CD8-positive, alpha-beta memory T cell (primary cell): Measurements from ENCODE around the gene MOB3B. TPM values are rescaled to one million over a fixed set of nuclear protein-coding genes. Genes with fewer than 3 reads are reported as not detected.

Source experiments
- CTCF ChIA-PET: fragments of 350-600 bp; sonication (Branson Sonifier 250); formaldehyde crosslinking; loops from one replicate; lab custom pipeline; 2021; ENCODE audit warnings: antibody characterized with exemption; lab: Charles Lee
- POLR2A ChIA-PET: fragments of 350-600 bp; sonication (Branson Sonifier 250); formaldehyde crosslinking; loops from one replicate; lab custom pipeline; 2021; ENCODE audit warnings: antibody characterized with exemption; lab: Charles Lee
- DNase-seq, 5 donors: peaks; one replicate each; pipeline versions ENCODE4 v3.0.0 to v3.0.0-alpha.2; 2020 to 2022; ENCODE audit warnings: mixed read lengths in 1 of 5
- H3K27ac ChIP-seq: one replicate; pipeline ENCODE4 v1.7.0; 2013; ENCODE audit warnings: low read depth, mild to moderate bottlenecking, low read length, moderate library complexity
- H3K27me3 ChIP-seq: 2 replicates; pipeline ENCODE4 v1.7.0; 2013; ENCODE audit warnings: low read length, mild to moderate bottlenecking; ENCODE audit not compliant: insufficient read depth, poor library complexity, severe bottlenecking
- H3K36me3 ChIP-seq: 2 replicates; pipeline ENCODE4 v1.7.0; 2013; ENCODE audit warnings: mild to moderate bottlenecking, low read length, moderate library complexity; ENCODE audit not compliant: insufficient read depth
- H3K4me1 ChIP-seq: 2 replicates; pipeline ENCODE4 v1.7.0; 2013; ENCODE audit warnings: mild to moderate bottlenecking, low read length, moderate library complexity; ENCODE audit not compliant: insufficient read depth
- H3K4me3 ChIP-seq: 2 replicates; pipeline ENCODE4 v1.7.0; 2013; ENCODE audit warnings: mild to moderate bottlenecking, low read length
- H3K9me3 ChIP-seq: 2 replicates; pipeline ENCODE4 v1.7.0; 2013; ENCODE audit warnings: mild to moderate bottlenecking, low read length
- H3K27ac Mint-ChIP-seq, 8 donors: one replicate each; pipeline ENCODE4 v1.8.0; 2020 to 2021; ENCODE audit warnings: mixed read lengths in 8 of 8, mild to moderate bottlenecking in 6 of 8, inconsistent platforms in 3 of 8, moderate library complexity in 3 of 8
- H3K27me3 Mint-ChIP-seq, 2 donors: one replicate each; pipeline ENCODE4 v1.8.0; 2020 to 2021; ENCODE audit warnings: mixed read lengths in 2 of 2, mild to moderate bottlenecking in 1 of 2, moderate library complexity in 1 of 2
- H3K36me3 Mint-ChIP-seq, 3 donors: one replicate each; pipeline ENCODE4 v1.8.0; 2020 to 2021; ENCODE audit warnings: mixed read lengths in 3 of 3, inconsistent platforms in 1 of 3, mild to moderate bottlenecking in 1 of 3
- H3K4me1 Mint-ChIP-seq, 3 donors: one replicate each; pipeline ENCODE4 v1.8.0; 2020 to 2021; ENCODE audit warnings: mixed read lengths in 3 of 3, inconsistent platforms in 1 of 3, mild to moderate bottlenecking in 1 of 3
- H3K4me3 Mint-ChIP-seq, 7 donors: one replicate each; pipeline ENCODE4 v1.8.0; 2020 to 2021; ENCODE audit warnings: mixed read lengths in 7 of 7, mild to moderate bottlenecking in 6 of 7, moderate library complexity in 4 of 7, inconsistent platforms in 2 of 7
- H3K9me3 Mint-ChIP-seq, 5 donors: one replicate each; pipeline ENCODE4 v1.8.0; 2020 to 2022; ENCODE audit warnings: mixed read lengths in 5 of 5, mild to moderate bottlenecking in 3 of 5, moderate library complexity in 2 of 5, inconsistent platforms in 1 of 5
- polyA plus RNA-seq: library from polyadenylated mRNA; unstranded; fragments of 300-500 nt; fragmentation: Illumina TruSeq; gene quantifications from one replicate; pipeline ENCODE4 v1.2.3, GENCODE V29; 2021
- total RNA-seq, 2 experiments: library from RNA; stranded (reverse); gene quantifications; one replicate each; pipeline ENCODE4 v1.2.3, GENCODE V29; 2021

The MOB3B gene
- total and polyA plus RNA-seq, 3 experiments from 2014 or later: 0.07 to 0.29 (median 0.20) TPM

DNA sequence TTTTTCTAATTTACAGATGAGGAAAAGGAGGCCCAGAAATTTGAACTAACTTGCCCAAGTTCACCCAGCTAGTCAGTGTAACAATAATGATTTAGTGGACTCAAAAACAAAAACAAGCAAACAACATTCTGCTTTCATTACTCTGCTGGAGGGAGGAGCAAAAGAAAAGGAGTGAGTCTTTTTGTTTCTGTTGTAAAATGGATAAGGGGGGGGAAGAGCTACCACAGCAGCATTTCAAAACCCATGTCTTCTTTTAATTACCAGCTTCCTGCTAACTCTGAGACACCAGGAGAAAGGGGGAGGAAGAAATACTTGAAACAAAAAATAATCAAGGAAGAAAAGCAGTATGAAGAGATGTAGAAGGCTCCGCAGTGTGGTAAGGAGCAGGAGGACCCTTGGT, 193.5 kb downstream of the MOB3B start:
- Mint-ChIP-seq H3K9me3 (no peaks in the 10 kb centered on the region), H3K27ac (no peak overlapping the region), H3K4me3 (no peak overlapping the region), H3K36me3 (no peaks in the 10 kb centered on the region), H3K27me3 (peaks cover 0 to 6% of the 10 kb centered on the region in 2 donors), H3K4me1 (no peaks in the 10 kb centered on the region)
- Histone ChIP-seq H3K4me1 (peaks cover 4% of the 10 kb centered on the region), H3K27ac (no peak overlapping the region), H3K9me3 (no peaks in the 10 kb centered on the region), H3K27me3 (no peaks in the 10 kb centered on the region), H3K36me3 (no peaks in the 10 kb centered on the region), H3K4me3 (no peak overlapping the region)
- ChIA-PET CTCF (interaction anchor here (1.6 kb wide), 1 partner anchor 194 kb away, joined by 6 read pairs; the partner anchor contains the start of gene MOB3B), POLR2A (no interaction called here)
- DNase-seq: no peak

GRCh38 chr9:27335075-27335474, 194.5 kb downstream of the MOB3B start:
- Histone ChIP-seq H3K27me3 (no peaks in the 10 kb centered on the region), H3K4me3 (no peak overlapping the region), H3K9me3 (no peaks in the 10 kb centered on the region), H3K4me1 (peaks cover 4% of the 10 kb centered on the region), H3K36me3 (no peaks in the 10 kb centered on the region), H3K27ac (no peak overlapping the region)
- H3K27ac Mint-ChIP-seq: no peak overlapping the region
- CTCF ChIA-PET: interaction anchor here (1.6 kb wide), 1 partner anchor 195 kb away, joined by 6 read pairs; the partner anchor contains the start of gene MOB3B
- no peak overlapping the region for H3K4me3 Mint-ChIP-seq
- no peaks in the 10 kb centered on the region for H3K9me3 Mint-ChIP-seq
- POLR2A ChIA-PET: no interaction called here
- H3K27me3 Mint-ChIP-seq: peaks cover 0 to 7% of the 10 kb centered on the region in 2 donors
- DNase-seq: no peak
- no peaks in the 10 kb centered on the region for H3K36me3 Mint-ChIP-seq
- H3K4me1 Mint-ChIP-seq: no peaks in the 10 kb centered on the region

- Histone ChIP-seq H3K9me3 (no peaks in the 10 kb centered on the region), H3K36me3 (no peaks in the 10 kb centered on the region), H3K4me1 (peaks cover 4% of the 10 kb centered on the region), H3K27ac (no peak overlapping the region), H3K4me3 (no peak overlapping the region), H3K27me3 (no peaks in the 10 kb centered on the region)
- Mint-ChIP-seq H3K27me3 (peaks cover 0 to 7% of the 10 kb centered on the region in 2 donors), H3K36me3 (no peaks in the 10 kb centered on the region), H3K4me3 (no peak overlapping the region), H3K4me1 (no peaks in the 10 kb centered on the region), H3K9me3 (no peaks in the 10 kb centered on the region), H3K27ac (no peak overlapping the region)
- DNase-seq: peak in 4 of 5 donors; percentile 3 to 55 (median 22)
- ChIA-PET CTCF (interaction anchor here (0.7 to 2.9 kb wide), 8 partner anchors 8 to 196 kb away, joined by 3 to 27 read pairs (median 4); partner anchors contain the start of gene MOB3B), POLR2A (interaction anchor here (1.7 kb wide), 1 partner anchor 196 kb away, joined by 6 read pairs; the partner anchor contains the start of gene MOB3B)
Observed at GRCh38 chr9:27333241-27334052, 196.2 kb downstream of the MOB3B start.

DNA sequence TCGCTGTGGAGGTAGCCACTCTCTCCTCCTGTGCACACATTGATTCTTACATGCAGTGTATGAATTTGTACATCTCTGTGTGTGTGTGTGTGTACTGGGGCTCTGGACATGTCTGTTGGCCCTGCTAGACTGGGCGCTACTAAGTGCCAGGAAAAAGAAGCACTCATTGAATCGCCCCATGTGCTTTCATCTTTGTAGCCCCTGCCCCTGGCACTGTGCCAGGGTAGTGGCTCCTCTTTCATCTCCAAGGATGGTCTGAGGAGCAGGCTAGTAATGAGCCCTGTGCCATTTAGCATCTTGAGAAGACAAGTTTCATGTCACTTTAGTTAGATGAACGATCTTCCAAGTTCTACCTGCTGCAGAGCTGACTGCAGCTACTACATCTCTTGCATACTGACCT, 198.2 kb downstream of the MOB3B start:
- Histone ChIP-seq H3K4me1 (peaks cover 4% of the 10 kb centered on the region), H3K9me3 (no peaks in the 10 kb centered on the region), H3K27me3 (no peaks in the 10 kb centered on the region), H3K27ac (no peak overlapping the region), H3K4me3 (no peak overlapping the region), H3K36me3 (no peaks in the 10 kb centered on the region)
- peak overlapping the region in 1 of 8 donors; percentile 31 for H3K27ac Mint-ChIP-seq
- CTCF ChIA-PET: interaction anchor here (2.9 kb wide), 1 partner anchor 198 kb away, joined by 27 read pairs; the partner anchor contains the start of gene MOB3B
- no peak overlapping the region for H3K4me3 Mint-ChIP-seq
- H3K4me1 Mint-ChIP-seq: no peaks in the 10 kb centered on the region
- POLR2A ChIA-PET: no interaction called here
- H3K9me3 Mint-ChIP-seq: no peaks in the 10 kb centered on the region
- no peak for DNase-seq
- H3K36me3 Mint-ChIP-seq: no peaks in the 10 kb centered on the region
- peaks cover 2 to 8% of the 10 kb centered on the region in 2 donors for H3K27me3 Mint-ChIP-seq

DNA sequence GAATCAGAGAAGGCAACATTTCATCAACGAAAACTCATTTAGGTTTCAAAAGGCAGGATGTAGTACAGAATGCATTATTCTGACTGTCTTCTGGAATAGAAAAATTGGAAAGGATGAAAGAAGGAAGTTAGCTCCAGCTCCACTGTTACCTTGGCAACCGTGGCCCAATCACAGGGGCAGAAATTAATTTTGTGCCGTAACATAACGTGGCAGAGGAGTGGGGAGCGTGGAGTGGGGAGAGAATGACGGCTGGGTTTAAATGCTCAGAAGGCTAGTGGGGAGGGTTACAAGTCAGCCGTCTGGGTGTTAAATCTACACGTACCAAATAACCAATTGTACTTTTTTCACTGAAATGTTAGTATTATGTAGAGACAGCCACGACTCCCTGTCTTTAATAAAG, 200.3 kb downstream of the MOB3B start:
- no peaks in the 10 kb centered on the region for H3K9me3 ChIP-seq
- no peaks in the 10 kb centered on the region for H3K4me1 Mint-ChIP-seq
- no peaks in the 10 kb centered on the region for H3K36me3 Mint-ChIP-seq
- H3K4me3 Mint-ChIP-seq: no peak overlapping the region
- H3K36me3 ChIP-seq: no peaks in the 10 kb centered on the region
- DNase-seq: no peak
- peaks cover 9 to 21% of the 10 kb centered on the region in 2 donors for H3K27me3 Mint-ChIP-seq
- POLR2A ChIA-PET: no interaction called here
- H3K27ac Mint-ChIP-seq: no peak overlapping the region
- CTCF ChIA-PET: interaction anchor here (1.7 kb wide), 1 partner anchor 201 kb away, joined by 8 read pairs; the partner anchor contains the start of gene MOB3B
- H3K4me3 ChIP-seq: no peak overlapping the region
- no peaks in the 10 kb centered on the region for H3K9me3 Mint-ChIP-seq
- H3K27me3 ChIP-seq: no peaks in the 10 kb centered on the region
- H3K27ac ChIP-seq: no peak overlapping the region
- H3K4me1 ChIP-seq: peaks cover 4% of the 10 kb centered on the region

GRCh38 chr9:27328483-27328882, 201.1 kb downstream of the MOB3B start:
- Histone ChIP-seq H3K4me1 (peaks cover 3% of the 10 kb centered on the region), H3K4me3 (no peak overlapping the region), H3K9me3 (no peaks in the 10 kb centered on the region), H3K36me3 (no peaks in the 10 kb centered on the region), H3K27ac (no peak overlapping the region), H3K27me3 (no peaks in the 10 kb centered on the region)
- Mint-ChIP-seq H3K9me3 (no peaks in the 10 kb centered on the region), H3K27ac (no peak overlapping the region), H3K4me1 (no peaks in the 10 kb centered on the region), H3K4me3 (no peak overlapping the region), H3K27me3 (peaks cover 9 to 21% of the 10 kb centered on the region in 2 donors), H3K36me3 (no peaks in the 10 kb centered on the region)
- ChIA-PET CTCF (no interaction called here), POLR2A (no interaction called here)
- no peak for DNase-seq

- no peaks in the 10 kb centered on the region for H3K4me1 ChIP-seq
- Mint-ChIP-seq H3K4me1 (no peaks in the 10 kb centered on the region), H3K36me3 (no peaks in the 10 kb centered on the region), H3K27me3 (peaks cover 0 to 2% of the 10 kb centered on the region in 2 donors), H3K4me3 (no peak overlapping the region), H3K9me3 (no peaks in the 10 kb centered on the region), H3K27ac (no peak overlapping the region)
- H3K36me3 ChIP-seq: no peaks in the 10 kb centered on the region
- CTCF ChIA-PET: no interaction called here
- DNase-seq: no peak
- no peak overlapping the region for H3K4me3 ChIP-seq
- POLR2A ChIA-PET: no interaction called here
- H3K9me3 ChIP-seq: no peaks in the 10 kb centered on the region
- no peak overlapping the region for H3K27ac ChIP-seq
- no peaks in the 10 kb centered on the region for H3K27me3 ChIP-seq
Observed at GRCh38 chr9:27311184-27311583, 218.4 kb downstream of the MOB3B start.

- Histone ChIP-seq H3K9me3 (no peaks in the 10 kb centered on the region), H3K27ac (no peak overlapping the region), H3K4me1 (no peaks in the 10 kb centered on the region), H3K36me3 (no peaks in the 10 kb centered on the region), H3K4me3 (no peak overlapping the region), H3K27me3 (no peaks in the 10 kb centered on the region)
- H3K27me3 Mint-ChIP-seq: peaks cover 0 to 2% of the 10 kb centered on the region in 2 donors
- POLR2A ChIA-PET: no interaction called here
- no peaks in the 10 kb centered on the region for H3K36me3 Mint-ChIP-seq
- no peaks in the 10 kb centered on the region for H3K4me1 Mint-ChIP-seq
- no peak overlapping the region for H3K4me3 Mint-ChIP-seq
- DNase-seq: no peak
- H3K9me3 Mint-ChIP-seq: no peaks in the 10 kb centered on the region
- H3K27ac Mint-ChIP-seq: no peak overlapping the region
- CTCF ChIA-PET: no interaction called here
Observed at GRCh38 chr9:27310582-27310981, 219.0 kb downstream of the MOB3B start.
